Suprapubic skin (tissue), 4 donors: ENCODE data around the gene KLRC3. TPM values are rescaled to one million over a fixed set of nuclear protein-coding genes. Genes with fewer than 3 reads are reported as not detected.
A peak's percentile ranks its signal among the peaks of the same experiment; 100 is the strongest.
"Not testable (repeated sequence)": the region's sequence is repeated elsewhere in the genome, so short reads cannot be mapped to it uniquely, and the experiment has no call there.

Source experiments
- DNase-seq, 2 donors: peaks; one replicate each; pipeline ENCODE4 v3.0.0-alpha.2; 2019; ENCODE audit warnings: low spot score in 2 of 2
- H3K27ac ChIP-seq: fragments of 200-600 bp; sonication (generic); one replicate; pipeline ENCODE4 v1.5.1; 2019
- H3K27me3 ChIP-seq: fragments of 200-600 bp; sonication (generic); one replicate; pipeline ENCODE4 v1.5.1; 2019
- H3K36me3 ChIP-seq: fragments of 200-600 bp; sonication (generic); one replicate; pipeline ENCODE4 v1.5.1; 2019
- H3K4me1 ChIP-seq: fragments of 200-600 bp; sonication (generic); one replicate; pipeline ENCODE4 v1.5.1; 2019
- H3K4me3 ChIP-seq: fragments of 200-600 bp; sonication (generic); one replicate; pipeline ENCODE4 v1.5.1; 2019; ENCODE audit warnings: mild to moderate bottlenecking
- H3K9me3 ChIP-seq: fragments of 200-600 bp; sonication (generic); one replicate; pipeline ENCODE4 v1.5.1; 2019
- CTCF ChIP-seq, 2 donors: fragments of 200-600 bp in 1 of 2; fragments of 450-650 bp in 1 of 2; sonication (generic) in 1 of 2; IDR thresholded peaks; one replicate each; pipeline ENCODE4 v1.5.1; 2016 to 2019; ENCODE audit warnings: antibody characterized with exemption in 2 of 2, mild to moderate bottlenecking in 1 of 2, moderate library complexity in 1 of 2
- EP300 ChIP-seq: sonication (generic); formaldehyde crosslinking; IDR thresholded peaks from one replicate; pipeline ENCODE4 v1.6.1; 2017; ENCODE audit warnings: antibody characterized with exemption
- POLR2A ChIP-seq, 2 donors: fragments of 450-650 bp; IDR thresholded peaks; one replicate each; pipeline ENCODE4 v1.6.1; 2017; ENCODE audit warnings: antibody characterized with exemption in 2 of 2, mild to moderate bottlenecking in 2 of 2, moderate library complexity in 2 of 2
- POLR2AphosphoS5 ChIP-seq, 3 donors: sonication (generic); formaldehyde crosslinking; IDR thresholded peaks; one replicate each; pipeline ENCODE4 v1.6.1; 2017; ENCODE audit warnings: antibody characterized with exemption in 3 of 3
- WGBS: methylation state at CpG from one replicate; pipeline ENCODE4 v1.1.5; 2018; 5-methylcytosine and 5-hydroxymethylcytosine counted together
- total RNA-seq, 4 donors: library from RNA; depleted of rRNA; stranded (reverse); fragments of >200 nt; gene quantifications; one replicate each; pipeline ENCODE4 v1.1.0, GENCODE V29; 2016

The KLRC3 gene
- total RNA-seq, 4 donors from 2014 or later, result not detected

GRCh38 chr12:10400829-10401228 lies 19.6 kb downstream of the KLRC3 start:
- TF ChIP-seq CTCF (IDR thresholded peaks at IDR 0.05), result no peak
- no peak for TF ChIP-seq POLR2AphosphoS5 (IDR thresholded peaks at IDR 0.05)
- no peak for TF ChIP-seq EP300
- no peak for TF ChIP-seq POLR2A (IDR thresholded peaks at IDR 0.05)
- DNase-seq, result no peak
- no peak overlapping the region for H3K27ac ChIP-seq
- H3K27me3 ChIP-seq, result no peaks in the 10 kb centered on the region
- no peak overlapping the region for H3K4me3 ChIP-seq
- H3K36me3 ChIP-seq, result no peaks in the 10 kb centered on the region
- no peaks in the 10 kb centered on the region for H3K9me3 ChIP-seq
- peaks cover 3% of the 10 kb centered on the region for H3K4me1 ChIP-seq

GRCh38 chr12:10398168-10398567 lies 22.2 kb downstream of the KLRC3 start:
- no peak overlapping the region for H3K27ac ChIP-seq
- DNase-seq, result no peak
- H3K4me3 ChIP-seq, result no peak overlapping the region
- H3K27me3 ChIP-seq, result no peaks in the 10 kb centered on the region
- no peaks in the 10 kb centered on the region for H3K36me3 ChIP-seq
- WGBS, result 88% methylated on average over 2 of the region's 2 CpGs
- H3K4me1 ChIP-seq, result peaks cover 14% of the 10 kb centered on the region
- H3K9me3 ChIP-seq, result no peaks in the 10 kb centered on the region
- TF ChIP-seq POLR2AphosphoS5 (IDR thresholded peaks at IDR 0.05) (no peak), EP300 (no peak), POLR2A (IDR thresholded peaks at IDR 0.05) (no peak), CTCF (IDR thresholded peaks at IDR 0.05) (no peak)

GRCh38 chr12:10397296-10397695 lies 23.1 kb downstream of the KLRC3 start:
- TF ChIP-seq CTCF (IDR thresholded peaks at IDR 0.05) (no peak), POLR2A (IDR thresholded peaks at IDR 0.05) (no peak), POLR2AphosphoS5 (IDR thresholded peaks at IDR 0.05) (no peak), EP300 (no peak)
- Histone ChIP-seq H3K4me1 (peaks cover 14% of the 10 kb centered on the region), H3K27ac (no peak overlapping the region), H3K27me3 (no peaks in the 10 kb centered on the region), H3K4me3 (no peak overlapping the region), H3K9me3 (no peaks in the 10 kb centered on the region), H3K36me3 (no peaks in the 10 kb centered on the region)
- no peak for DNase-seq
- WGBS, result 55% methylated on average over 2 of the region's 2 CpGs

GRCh38 chr12:10396176-10396575 lies 24.2 kb downstream of the KLRC3 start:
- not testable (repeated sequence) for H3K9me3 ChIP-seq, H3K4me3 ChIP-seq, H3K27me3 ChIP-seq, DNase-seq, H3K36me3 ChIP-seq
- H3K27ac ChIP-seq, result peak overlapping the region; percentile 55
- H3K4me1 ChIP-seq, result peaks cover 14% of the 10 kb centered on the region
- WGBS, result 85% methylated on average over 15 of the region's 15 CpGs

GRCh38 chr12:10395390-10395998 lies 24.9 kb downstream of the KLRC3 start:
- Histone ChIP-seq H3K27me3 (no peaks in the 10 kb centered on the region), H3K27ac (peak overlapping the region; percentile 55), H3K36me3 (no peaks in the 10 kb centered on the region), H3K9me3 (no peaks in the 10 kb centered on the region), H3K4me1 (peaks cover 14% of the 10 kb centered on the region), H3K4me3 (no peak overlapping the region)
- WGBS, result 31% methylated on average over 6 of the region's 6 CpGs
- no peak for DNase-seq
- TF ChIP-seq POLR2AphosphoS5 (IDR thresholded peaks at IDR 0.05) (no peak), POLR2A (IDR thresholded peaks at IDR 0.05) (no peak), CTCF (IDR thresholded peaks at IDR 0.05) (no peak), EP300 (no peak)

- H3K4me3 ChIP-seq, DNase-seq, H3K27me3 ChIP-seq, H3K36me3 ChIP-seq, H3K9me3 ChIP-seq: not testable (repeated sequence)
- WGBS, result 75% methylated on average over 11 of the region's 11 CpGs
- Histone ChIP-seq H3K4me1 (peaks cover 14% of the 10 kb centered on the region), H3K27ac (peak overlapping the region; percentile 55)
These were observed 25.8 kb downstream of the KLRC3 start for GRCh38 chr12:10394531-10395152.
